Pons (tissue), 1 donor: Measurements from ENCODE around the gene ALPL.
A peak's percentile ranks its signal among the peaks of the same experiment; 100 is the strongest.

ENCODE experiments used
- DNase-seq: peaks from one replicate; pipeline ENCODE4 v3.0.0-alpha.2; 2016; ENCODE audit warnings: low spot score

The ALPL gene

GRCh38 chr1:21618561-21619374 is 109.5 kb downstream of the ALPL start:
- DNase-seq = no peak

GRCh38 chr1:21619375-21619947 is 110.2 kb downstream of the ALPL start:
- no peak for DNase-seq

DNA sequence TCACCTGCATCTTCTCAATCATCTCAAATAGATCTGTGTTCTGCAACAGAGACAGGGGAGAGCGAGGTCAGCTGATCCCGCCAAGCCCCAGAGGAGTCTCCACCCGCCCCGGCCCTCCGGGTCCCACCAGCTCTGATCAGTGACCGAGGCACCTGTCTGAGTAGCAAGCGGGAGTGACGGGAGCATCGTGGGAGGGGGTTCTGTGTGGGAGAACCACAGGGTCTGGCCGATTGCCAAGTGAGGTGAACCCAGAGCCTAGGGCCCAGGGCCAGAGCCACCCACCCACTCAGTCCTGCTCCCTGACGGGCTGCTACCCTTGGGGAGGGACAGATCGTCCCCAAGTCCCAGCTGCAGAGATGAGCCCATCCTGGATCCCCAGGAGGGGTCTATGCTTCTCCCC is 110.8 kb downstream of the ALPL start:
- no peak for DNase-seq

DNA sequence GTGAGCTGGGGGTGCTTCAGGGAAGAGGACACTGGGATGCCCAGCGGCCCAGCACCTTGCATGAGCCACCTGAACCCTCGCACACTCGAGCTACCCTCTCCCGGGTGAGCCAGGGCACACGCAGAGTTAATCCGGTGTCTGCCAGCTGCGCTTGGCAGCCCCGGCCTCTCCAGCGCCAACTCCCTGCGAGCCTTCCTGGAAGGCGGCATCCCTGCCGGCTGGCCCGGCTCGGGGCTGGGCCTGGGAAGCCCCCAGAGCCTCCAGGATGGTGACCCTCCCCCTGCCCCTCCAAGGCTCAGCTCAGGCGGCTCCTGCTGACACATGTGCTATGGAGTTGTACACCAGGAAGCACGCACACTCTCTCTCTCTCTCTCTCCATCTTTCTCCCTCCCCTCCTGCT is 111.3 kb downstream of the ALPL start:
- DNase-seq = no peak

GRCh38 chr1:21621051-21621450 is 111.8 kb downstream of the ALPL start:
- DNase-seq = no peak

DNA sequence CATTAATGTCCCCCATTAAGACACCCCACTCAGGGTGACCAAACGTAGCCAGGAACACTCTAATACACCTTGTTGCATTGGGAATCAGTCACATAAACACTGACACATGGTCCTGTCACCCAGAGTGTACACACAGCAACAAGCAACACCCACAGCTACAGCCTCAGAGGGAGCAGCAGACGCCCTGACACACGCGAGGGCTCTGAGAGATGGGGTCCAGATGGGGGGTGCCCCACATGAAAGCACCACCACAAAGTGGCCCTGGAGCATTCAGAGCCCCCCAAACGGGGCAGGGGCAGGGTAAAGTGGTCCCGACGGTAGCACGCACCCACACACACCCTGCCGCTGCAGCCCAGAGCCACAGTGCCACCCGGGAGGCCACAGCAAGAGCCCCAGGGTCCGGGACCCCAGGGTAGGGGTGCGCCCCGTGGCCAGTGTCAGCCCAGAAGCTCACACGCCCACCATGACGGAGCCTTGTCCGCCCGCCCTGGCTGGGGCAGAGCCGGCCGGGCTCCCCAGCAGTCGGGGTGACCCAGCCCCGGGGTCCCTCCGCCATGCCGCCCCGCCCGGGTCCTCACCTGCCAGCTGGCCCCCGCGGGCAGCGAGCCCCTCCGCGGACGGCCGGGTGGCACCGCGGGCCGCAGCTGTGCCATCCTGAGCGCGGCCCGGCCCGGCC is 112.7 kb downstream of the ALPL start:
- no peak for DNase-seq

- DNase-seq = no peak
Measured at GRCh38 chr1:21622466-21623315, 113.5 kb downstream of the ALPL start.

DNA sequence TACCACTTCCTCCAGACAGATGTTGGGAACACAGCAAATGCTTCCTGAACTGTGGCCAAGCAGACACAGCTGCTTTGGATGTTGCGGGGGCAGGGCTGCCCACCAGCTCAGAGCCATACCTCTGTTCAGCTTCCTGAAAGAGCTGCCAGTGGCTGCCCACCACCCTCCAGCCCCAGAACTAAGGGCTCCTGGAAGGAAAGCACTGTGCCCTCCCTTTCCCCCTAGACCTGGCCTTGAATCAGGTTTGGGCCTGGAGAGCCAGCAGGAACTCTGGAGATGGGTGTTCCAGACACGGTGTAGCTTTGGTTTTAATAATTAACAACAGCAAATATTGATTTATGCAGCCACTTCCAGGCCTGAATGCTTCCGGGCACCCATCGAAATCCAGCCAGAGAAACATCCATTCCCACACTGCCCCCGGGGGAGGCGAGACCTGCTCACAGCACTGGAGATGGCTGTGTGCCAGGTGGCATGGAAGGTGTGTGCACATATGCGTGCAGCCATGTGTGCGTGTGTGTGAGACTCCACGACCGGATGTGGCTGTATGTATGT is 114.3 kb downstream of the ALPL start:
- DNase-seq = no peak

- DNase-seq = peak; percentile 92
Measured at GRCh38 chr1:21624571-21625389, 115.6 kb downstream of the ALPL start.

DNA sequence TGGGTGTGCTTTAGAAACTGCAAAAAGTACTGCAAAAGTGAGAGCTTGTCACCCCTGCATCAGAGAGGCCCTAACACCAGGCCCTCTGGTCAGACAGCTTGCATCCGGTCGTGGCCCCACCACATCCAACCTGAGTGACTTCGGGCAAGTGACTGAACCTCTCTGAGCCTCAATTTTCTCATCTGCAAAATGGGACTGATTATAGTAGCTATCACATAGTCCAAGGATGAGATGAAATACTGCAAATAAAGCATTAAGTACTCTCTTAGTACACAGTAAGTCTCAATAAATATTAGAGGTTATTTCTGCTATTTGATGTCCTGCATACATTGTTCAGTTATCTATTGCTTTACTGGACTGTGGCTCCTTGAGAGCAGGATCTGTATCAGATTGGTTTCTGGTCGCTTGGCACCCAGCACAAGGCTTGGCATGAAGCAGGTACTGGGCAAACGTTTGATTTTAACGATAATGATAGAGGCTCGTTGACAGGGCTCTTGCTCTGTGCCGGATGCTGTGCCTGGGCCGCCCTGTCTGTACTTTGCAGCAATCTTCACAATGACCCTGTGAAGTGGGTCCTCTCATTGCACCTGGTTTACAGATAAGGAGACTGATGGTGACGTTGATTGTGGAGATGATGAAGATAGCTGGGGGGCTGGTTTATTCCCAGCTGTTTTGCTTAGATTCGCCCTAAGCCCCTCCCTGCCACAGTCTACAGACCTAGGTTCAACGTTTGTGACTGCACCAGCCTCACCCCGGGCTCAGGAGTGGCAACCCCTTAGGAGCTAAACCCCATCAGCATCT is 116.4 kb downstream of the ALPL start:
- no peak for DNase-seq

- no peak for DNase-seq
Measured at GRCh38 chr1:21626921-21627339, 117.7 kb downstream of the ALPL start.
